Activated naive CD8-positive, alpha-beta T cell treated with anti-CD3 and anti-CD28 coated beads, Interleukin-2, amount 50 U/mL, for 24 hours (primary cell): Measurements from ENCODE around the gene CHD5.

ENCODE experiments used
- ATAC-seq: fragments of 150-1000 bp; cut with Tn5 transposase; one replicate; pipeline ENCODE4 v1.10.0; 2021
- DNase-seq: peaks from one replicate; pipeline ENCODE4 v3.0.0; 2021
- H3K27ac Mint-ChIP-seq: one replicate; pipeline ENCODE4 v1.8.0; 2021; ENCODE audit warnings: mild to moderate bottlenecking, mixed read lengths
- H3K27me3 Mint-ChIP-seq: one replicate; pipeline ENCODE4 v1.8.0; 2021; ENCODE audit warnings: mixed read lengths
- H3K36me3 Mint-ChIP-seq: one replicate; pipeline ENCODE4 v1.8.0; 2021; ENCODE audit warnings: low read depth, mixed read lengths
- H3K4me1 Mint-ChIP-seq: one replicate; pipeline ENCODE4 v1.8.0; 2021; ENCODE audit warnings: mixed read lengths
- H3K4me3 Mint-ChIP-seq: one replicate; pipeline ENCODE4 v1.8.0; 2021; ENCODE audit warnings: mild to moderate bottlenecking, moderate library complexity, mixed read lengths
- H3K9me3 Mint-ChIP-seq: one replicate; pipeline ENCODE4 v1.8.0; 2021; ENCODE audit warnings: mixed read lengths

Gene CHD5

GRCh38 chr1:6171548-6172124 is 8.5 kb downstream of the CHD5 start:
- no peaks in the 10 kb centered on the region for H3K36me3 Mint-ChIP-seq
- ATAC-seq: peak; percentile 38
- DNase-seq: no peak
- H3K4me1 Mint-ChIP-seq: no peaks in the 10 kb centered on the region
- H3K27ac Mint-ChIP-seq: no peak overlapping the region
- H3K4me3 Mint-ChIP-seq: no peak overlapping the region
- peaks cover 5% of the 10 kb centered on the region for H3K27me3 Mint-ChIP-seq
- no peaks in the 10 kb centered on the region for H3K9me3 Mint-ChIP-seq

GRCh38 chr1:6170742-6171201 is 9.3 kb downstream of the CHD5 start:
- Mint-ChIP-seq H3K9me3 (no peaks in the 10 kb centered on the region), H3K4me3 (no peak overlapping the region), H3K36me3 (no peaks in the 10 kb centered on the region), H3K27ac (no peak overlapping the region), H3K27me3 (peaks cover 5% of the 10 kb centered on the region), H3K4me1 (no peaks in the 10 kb centered on the region)
- ATAC-seq (no peak), DNase-seq (no peak)

DNA sequence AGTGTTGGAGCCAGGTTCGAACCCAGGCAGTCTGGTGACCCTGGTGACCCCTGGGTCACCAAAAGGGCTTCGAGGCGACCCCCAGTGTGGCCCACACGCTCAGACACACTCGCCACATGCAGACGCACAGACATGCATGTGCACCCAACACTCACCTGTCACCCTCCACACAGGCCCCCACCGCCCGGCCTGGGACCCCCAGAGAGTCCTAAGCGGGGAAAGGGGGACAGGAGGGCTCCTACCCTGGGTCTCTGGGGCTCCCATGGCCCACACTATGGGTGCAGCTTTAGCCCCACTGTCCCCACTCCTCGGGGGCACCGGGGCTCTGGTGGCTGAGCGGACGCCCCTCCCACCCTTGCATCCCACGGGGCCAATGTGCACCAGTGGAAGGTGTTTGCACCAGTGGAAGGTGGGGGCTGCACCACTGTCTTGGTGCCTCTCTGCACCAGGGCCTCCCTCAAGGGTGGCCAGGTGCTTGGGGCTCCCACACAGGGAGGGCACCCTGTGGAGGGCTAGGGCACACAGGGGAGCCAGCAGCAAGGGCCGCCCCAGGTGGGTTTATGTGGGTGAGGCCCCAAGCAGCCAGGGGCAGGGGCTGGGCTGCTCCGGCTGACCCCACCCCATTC is 9.9 kb downstream of the CHD5 start:
- Mint-ChIP-seq H3K27ac (no peak overlapping the region), H3K4me1 (no peaks in the 10 kb centered on the region), H3K36me3 (no peaks in the 10 kb centered on the region), H3K27me3 (peaks cover 5% of the 10 kb centered on the region), H3K9me3 (no peaks in the 10 kb centered on the region), H3K4me3 (no peak overlapping the region)
- no peak for DNase-seq
- no peak for ATAC-seq

DNA sequence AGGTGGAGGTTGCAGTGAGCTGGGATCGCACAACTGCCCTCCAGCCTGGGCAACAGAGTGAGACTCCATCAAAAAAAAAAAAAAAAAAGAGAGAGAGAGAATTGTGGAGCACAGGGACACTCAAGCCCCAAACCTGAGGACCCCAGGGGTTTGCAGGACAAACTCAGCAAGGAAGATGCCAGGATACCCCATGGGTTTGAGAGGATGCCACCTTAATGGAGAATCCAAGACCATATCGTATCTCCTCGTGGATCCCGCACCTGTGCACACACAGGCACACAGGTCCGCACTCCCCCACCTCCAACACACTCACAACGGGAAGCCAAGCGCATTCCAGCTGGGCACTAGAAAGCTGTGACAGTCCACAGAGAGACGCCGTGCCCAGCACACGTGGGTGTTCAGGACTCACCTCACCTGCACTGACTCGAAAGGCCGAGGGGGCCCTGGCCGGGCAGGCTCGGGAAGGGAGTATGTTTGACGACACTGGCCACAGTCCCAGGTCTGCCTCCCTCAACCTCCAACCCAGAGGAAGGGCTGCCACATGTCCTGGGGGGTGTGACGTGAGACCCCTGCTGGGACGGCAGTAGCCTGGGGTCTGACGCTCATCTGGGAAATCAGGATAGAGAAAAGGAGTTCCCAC is 11.1 kb downstream of the CHD5 start:
- H3K27ac Mint-ChIP-seq: no peak overlapping the region
- no peaks in the 10 kb centered on the region for H3K9me3 Mint-ChIP-seq
- no peaks in the 10 kb centered on the region for H3K4me1 Mint-ChIP-seq
- ATAC-seq (no peak), DNase-seq (no peak)
- no peaks in the 10 kb centered on the region for H3K36me3 Mint-ChIP-seq
- peaks cover 7% of the 10 kb centered on the region for H3K27me3 Mint-ChIP-seq
- H3K4me3 Mint-ChIP-seq: no peak overlapping the region

DNA sequence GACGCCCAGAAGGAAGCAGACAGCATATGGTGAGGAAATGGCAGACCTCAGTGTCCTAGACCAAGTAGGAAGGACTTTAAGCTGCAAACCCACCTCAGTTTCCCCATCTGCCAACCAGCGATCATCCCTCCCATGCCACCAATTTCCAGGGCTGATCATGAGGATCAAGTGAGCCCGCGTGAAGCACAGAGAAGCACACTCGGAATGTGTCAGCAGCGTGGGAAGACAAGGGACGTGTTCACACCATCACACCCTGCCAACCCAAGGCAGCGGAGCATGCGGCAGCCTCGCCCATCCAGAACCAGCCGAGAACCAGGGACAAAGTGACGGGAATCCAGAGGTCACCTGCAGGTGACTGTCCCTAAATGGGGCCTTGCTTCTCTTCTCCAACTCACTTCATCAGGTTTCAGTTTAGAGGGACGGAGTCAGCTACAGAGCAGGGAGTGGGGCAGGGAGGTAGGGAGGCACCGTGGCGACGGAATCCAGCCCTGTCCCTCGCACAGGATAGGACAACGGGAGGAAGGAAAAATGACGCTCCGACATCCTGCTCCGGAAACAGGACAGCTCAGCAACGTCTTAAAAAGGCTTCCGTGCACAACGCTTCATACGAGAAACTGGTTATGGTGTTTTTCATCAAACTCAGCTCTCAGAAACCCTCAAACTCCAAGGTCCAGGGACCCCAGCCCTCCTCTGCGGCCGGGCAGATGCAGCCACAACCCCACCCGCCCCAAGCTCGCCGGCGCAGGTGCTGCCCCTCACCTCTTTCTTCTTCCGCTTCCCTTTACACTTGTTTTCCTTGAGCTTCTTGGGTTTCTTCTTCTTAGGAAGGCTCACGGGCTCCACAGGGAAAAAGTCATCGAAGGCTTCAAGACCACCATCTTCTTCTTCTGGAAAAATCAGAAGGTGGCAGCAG is 12.5 kb downstream of the CHD5 start:
- ATAC-seq: no peak
- no peaks in the 10 kb centered on the region for H3K36me3 Mint-ChIP-seq
- no peaks in the 10 kb centered on the region for H3K9me3 Mint-ChIP-seq
- DNase-seq: no peak
- peaks cover 7% of the 10 kb centered on the region for H3K27me3 Mint-ChIP-seq
- H3K27ac Mint-ChIP-seq: no peak overlapping the region
- no peak overlapping the region for H3K4me3 Mint-ChIP-seq
- H3K4me1 Mint-ChIP-seq: no peaks in the 10 kb centered on the region

DNA sequence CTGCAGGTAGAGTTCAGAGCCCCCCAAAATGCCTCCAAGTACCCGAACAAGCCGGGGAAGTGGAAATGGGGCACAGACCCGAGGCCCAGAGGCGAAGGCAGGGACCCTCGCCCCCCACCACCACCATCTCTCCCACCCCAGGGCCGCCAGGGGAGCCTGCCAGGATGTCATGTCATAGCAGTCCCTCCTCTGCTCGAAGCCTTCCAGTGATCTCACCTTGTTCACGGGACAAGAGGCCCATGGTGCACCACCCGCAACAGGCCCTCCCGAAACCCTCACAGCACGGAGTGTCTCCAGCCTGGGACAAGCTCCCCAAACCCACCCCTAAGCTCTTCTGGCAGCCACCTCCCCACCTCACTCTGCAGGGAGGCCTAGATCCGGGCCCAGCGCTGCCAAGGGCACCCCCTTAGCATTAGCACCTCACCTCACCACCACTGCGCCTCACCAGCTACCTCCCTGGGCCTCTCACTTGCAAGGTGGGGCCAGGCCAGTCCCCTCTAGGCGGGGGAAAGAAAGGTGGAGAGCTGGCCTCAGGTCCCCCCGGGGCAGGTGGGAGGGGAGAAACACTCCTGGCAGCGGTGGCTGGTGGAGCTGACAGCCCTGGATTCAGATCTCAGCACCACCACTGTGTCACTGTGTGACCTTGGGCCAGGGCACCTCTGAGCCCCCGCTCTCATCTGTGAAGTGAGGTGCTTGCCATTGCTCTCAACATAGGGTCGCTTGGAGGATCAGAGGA is 13.3 kb downstream of the CHD5 start:
- Mint-ChIP-seq H3K4me3 (no peak overlapping the region), H3K36me3 (no peaks in the 10 kb centered on the region), H3K27me3 (peaks cover 7% of the 10 kb centered on the region), H3K27ac (no peak overlapping the region), H3K9me3 (no peaks in the 10 kb centered on the region), H3K4me1 (no peaks in the 10 kb centered on the region)
- ATAC-seq: no peak
- no peak for DNase-seq

DNA sequence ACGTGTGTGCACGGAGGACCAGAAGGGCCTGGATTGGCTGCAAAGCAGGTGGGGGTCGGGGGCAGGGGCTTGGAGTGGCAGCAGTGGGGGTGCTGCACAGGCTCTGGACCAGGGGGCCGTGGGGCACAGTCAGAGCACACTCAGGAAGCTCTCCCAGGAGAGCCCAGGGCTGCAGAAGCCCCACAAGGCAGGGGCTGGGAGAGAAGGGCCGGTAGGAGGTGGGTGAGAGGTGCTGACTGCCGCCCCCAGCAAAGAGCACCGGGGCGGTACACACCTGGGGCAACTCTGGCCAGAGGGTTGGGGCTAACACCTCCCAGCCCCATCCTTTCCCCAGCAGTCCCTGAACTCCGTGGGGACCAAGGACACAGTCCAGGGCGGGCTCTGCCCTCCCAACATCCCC is 13.9 kb downstream of the CHD5 start:
- Mint-ChIP-seq H3K4me3 (no peak overlapping the region), H3K4me1 (no peaks in the 10 kb centered on the region), H3K27me3 (peaks cover 7% of the 10 kb centered on the region), H3K9me3 (no peaks in the 10 kb centered on the region), H3K36me3 (no peaks in the 10 kb centered on the region), H3K27ac (no peak overlapping the region)
- DNase-seq (no peak), ATAC-seq (no peak)

DNA sequence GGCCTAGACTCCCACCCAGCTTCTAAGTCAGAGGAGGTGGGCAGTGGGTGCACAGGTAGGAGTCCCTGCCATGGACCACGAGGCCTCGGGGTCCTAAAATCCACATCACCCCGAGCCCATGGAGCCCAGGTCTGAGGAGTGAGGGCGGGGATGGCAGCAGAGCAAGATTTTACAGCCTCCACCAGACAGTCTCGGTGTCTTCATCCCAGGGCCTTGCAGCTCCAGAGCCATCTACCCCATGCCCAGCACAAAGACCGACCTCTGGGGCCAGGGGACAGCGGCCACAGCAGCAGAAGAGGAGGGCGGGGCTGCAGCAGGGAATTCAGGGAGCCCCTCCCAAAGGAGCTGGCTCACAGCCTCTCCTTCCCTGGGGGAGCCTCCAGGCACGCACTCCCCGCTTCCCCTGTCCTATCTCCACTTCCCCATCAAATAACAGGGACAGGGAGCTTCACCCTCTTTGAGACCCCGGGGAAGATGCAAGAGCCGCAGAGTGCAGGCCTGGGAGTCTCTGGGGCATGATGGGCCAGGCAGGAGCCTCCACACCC is 14.6 kb downstream of the CHD5 start:
- Mint-ChIP-seq H3K36me3 (no peaks in the 10 kb centered on the region), H3K27ac (no peak overlapping the region), H3K4me3 (no peak overlapping the region), H3K9me3 (no peaks in the 10 kb centered on the region), H3K27me3 (peaks cover 11% of the 10 kb centered on the region), H3K4me1 (no peaks in the 10 kb centered on the region)
- ATAC-seq (no peak), DNase-seq (no peak)

GRCh38 chr1:6165027-6165426 is 15.1 kb downstream of the CHD5 start:
- no peaks in the 10 kb centered on the region for H3K4me1 Mint-ChIP-seq
- no peak overlapping the region for H3K4me3 Mint-ChIP-seq
- ATAC-seq (no peak), DNase-seq (no peak)
- H3K36me3 Mint-ChIP-seq: no peaks in the 10 kb centered on the region
- H3K9me3 Mint-ChIP-seq: no peaks in the 10 kb centered on the region
- no peak overlapping the region for H3K27ac Mint-ChIP-seq
- peaks cover 11% of the 10 kb centered on the region for H3K27me3 Mint-ChIP-seq

- ATAC-seq (no peak), DNase-seq (no peak)
- Mint-ChIP-seq H3K4me1 (no peaks in the 10 kb centered on the region), H3K36me3 (no peaks in the 10 kb centered on the region), H3K9me3 (no peaks in the 10 kb centered on the region), H3K27ac (no peak overlapping the region), H3K27me3 (peaks cover 19% of the 10 kb centered on the region), H3K4me3 (no peak overlapping the region)
These were observed 16.0 kb downstream of the CHD5 start for GRCh38 chr1:6163973-6164617.

DNA sequence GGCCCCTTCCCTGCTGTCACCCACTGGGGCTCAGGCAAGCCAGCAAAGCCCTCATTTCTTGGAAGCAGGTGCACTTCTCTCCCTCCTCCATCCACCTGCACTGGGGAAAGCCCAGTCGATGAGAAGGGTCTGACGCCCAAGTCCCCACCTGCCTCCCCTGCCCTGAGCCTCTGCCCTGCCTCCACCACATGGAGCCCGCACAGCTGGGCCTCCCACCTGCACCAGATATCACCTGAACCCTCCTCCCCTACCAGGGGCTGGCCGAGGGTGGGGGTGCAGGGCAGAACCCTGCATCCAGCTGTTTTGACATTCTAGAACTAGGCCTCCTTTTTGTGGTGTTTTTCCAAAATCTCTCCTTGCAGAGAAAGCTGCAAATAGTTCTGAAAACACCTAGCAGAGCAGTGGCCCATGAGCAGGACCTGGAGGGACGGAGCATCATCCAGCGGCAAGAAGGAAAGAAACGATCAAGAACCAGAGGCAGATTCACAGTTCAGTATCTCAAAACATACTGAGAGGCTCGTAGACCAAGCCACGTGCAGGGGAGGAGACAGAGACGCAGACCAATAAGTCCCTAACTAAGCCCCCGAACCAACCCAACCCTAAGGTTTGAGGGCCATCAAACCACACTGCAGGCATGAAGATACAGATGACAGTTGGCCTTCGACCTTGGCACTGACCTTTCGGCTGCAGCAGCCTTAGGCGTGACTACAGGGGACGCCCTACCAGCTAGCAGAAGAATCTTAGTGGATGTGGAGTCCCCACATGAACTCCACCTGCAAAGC is 16.7 kb downstream of the CHD5 start:
- H3K4me1 Mint-ChIP-seq: no peaks in the 10 kb centered on the region
- H3K9me3 Mint-ChIP-seq: no peaks in the 10 kb centered on the region
- no peaks in the 10 kb centered on the region for H3K36me3 Mint-ChIP-seq
- DNase-seq (no peak), ATAC-seq (no peak)
- H3K27ac Mint-ChIP-seq: no peak overlapping the region
- peaks cover 21% of the 10 kb centered on the region for H3K27me3 Mint-ChIP-seq
- H3K4me3 Mint-ChIP-seq: no peak overlapping the region

- Mint-ChIP-seq H3K27me3 (peaks cover 17% of the 10 kb centered on the region), H3K36me3 (no peaks in the 10 kb centered on the region), H3K4me3 (no peak overlapping the region), H3K4me1 (peaks cover 1% of the 10 kb centered on the region), H3K27ac (no peak overlapping the region), H3K9me3 (no peaks in the 10 kb centered on the region)
- ATAC-seq (no peak), DNase-seq (no peak)
These were observed 17.3 kb downstream of the CHD5 start for GRCh38 chr1:6162773-6163172.

GRCh38 chr1:6162341-6162740 is 17.8 kb downstream of the CHD5 start:
- Mint-ChIP-seq H3K36me3 (no peaks in the 10 kb centered on the region), H3K4me3 (no peak overlapping the region), H3K27ac (no peak overlapping the region), H3K9me3 (no peaks in the 10 kb centered on the region), H3K4me1 (peaks cover 6% of the 10 kb centered on the region), H3K27me3 (peaks cover 17% of the 10 kb centered on the region)
- ATAC-seq (no peak), DNase-seq (no peak)
